Ovary (tissue), 3 donors: ENCODE results near the gene PKD1.

Experiments
- EP300 ChIP-seq: sonication (generic); formaldehyde crosslinking; IDR thresholded peaks from one replicate; pipeline ENCODE4 v1.6.1; 2017; ENCODE audit warnings: antibody characterized with exemption
- POLR2A ChIP-seq: fragments of 450-650 bp; IDR thresholded peaks from one replicate; pipeline ENCODE4 v1.6.1; 2017; ENCODE audit warnings: antibody characterized with exemption, mild to moderate bottlenecking, moderate library complexity
- TF ChIP-seq, protein P1 (sequence below), 3 donors: fragments of 450-650 bp in 2 of 3; fragments of 200-600 bp in 1 of 3; IDR thresholded peaks; one replicate each; pipeline versions ENCODE4 v1.5.1 to v1.8.0; 2016 to 2022; ENCODE audit warnings: antibody characterized with exemption in 3 of 3, mild to moderate bottlenecking in 1 of 3
- donor health status: DM: no; HTN: no; CAD: no.

DNA sequence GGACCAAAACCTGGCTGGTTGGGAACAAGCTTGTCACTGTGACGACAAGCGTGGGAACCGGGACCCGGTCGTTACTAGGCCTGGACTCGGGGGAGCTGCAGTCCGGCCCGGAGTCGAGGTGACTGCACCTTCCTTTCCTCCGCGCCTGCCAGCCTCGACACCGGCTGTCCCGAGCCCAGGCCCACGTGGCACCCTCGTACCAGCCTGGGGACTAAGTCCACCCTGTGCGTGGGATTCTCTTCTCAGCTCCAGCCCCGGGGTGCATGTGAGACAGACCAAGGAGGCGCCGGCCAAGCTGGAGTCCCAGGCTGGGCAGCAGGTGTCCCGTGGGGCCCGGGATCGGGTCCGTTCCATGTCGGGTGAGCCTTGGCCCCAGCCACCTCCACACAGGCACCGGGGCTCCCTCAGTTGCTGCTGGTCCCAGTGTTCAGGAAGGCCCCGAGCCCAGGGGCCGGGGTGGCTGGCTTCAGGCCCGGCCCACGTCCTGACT is 56.3 kb downstream of the PKD1 start:
- TF ChIP-seq, protein P1, sequence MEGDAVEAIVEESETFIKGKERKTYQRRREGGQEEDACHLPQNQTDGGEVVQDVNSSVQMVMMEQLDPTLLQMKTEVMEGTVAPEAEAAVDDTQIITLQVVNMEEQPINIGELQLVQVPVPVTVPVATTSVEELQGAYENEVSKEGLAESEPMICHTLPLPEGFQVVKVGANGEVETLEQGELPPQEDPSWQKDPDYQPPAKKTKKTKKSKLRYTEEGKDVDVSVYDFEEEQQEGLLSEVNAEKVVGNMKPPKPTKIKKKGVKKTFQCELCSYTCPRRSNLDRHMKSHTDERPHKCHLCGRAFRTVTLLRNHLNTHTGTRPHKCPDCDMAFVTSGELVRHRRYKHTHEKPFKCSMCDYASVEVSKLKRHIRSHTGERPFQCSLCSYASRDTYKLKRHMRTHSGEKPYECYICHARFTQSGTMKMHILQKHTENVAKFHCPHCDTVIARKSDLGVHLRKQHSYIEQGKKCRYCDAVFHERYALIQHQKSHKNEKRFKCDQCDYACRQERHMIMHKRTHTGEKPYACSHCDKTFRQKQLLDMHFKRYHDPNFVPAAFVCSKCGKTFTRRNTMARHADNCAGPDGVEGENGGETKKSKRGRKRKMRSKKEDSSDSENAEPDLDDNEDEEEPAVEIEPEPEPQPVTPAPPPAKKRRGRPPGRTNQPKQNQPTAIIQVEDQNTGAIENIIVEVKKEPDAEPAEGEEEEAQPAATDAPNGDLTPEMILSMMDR (IDR thresholded peaks at IDR 0.05): no peak
- TF ChIP-seq POLR2A (no peak), EP300 (no peak)
